Esophagus (tissue), 2 donors: ENCODE data around the gene TRPV6. TPM values are rescaled to one million over a fixed set of nuclear protein-coding genes. Genes with fewer than 3 reads are reported as not detected.
A peak's percentile ranks its signal among the peaks of the same experiment; 100 is the strongest.

ENCODE experiments used
- H3K27ac ChIP-seq, 2 donors: one replicate each; pipeline ENCODE4 v1.5.1; 2013; ENCODE audit warnings: low read depth in 2 of 2, mild to moderate bottlenecking in 2 of 2, inconsistent platforms in 1 of 2, low read length in 1 of 2, moderate library complexity in 1 of 2
- H3K27me3 ChIP-seq, 2 donors: one replicate each; pipeline ENCODE4 v1.6.1; 2013; ENCODE audit warnings: low read length in 2 of 2, control low read depth in 1 of 2, mild to moderate bottlenecking in 1 of 2; ENCODE audit not compliant: insufficient read depth in 2 of 2, control insufficient read depth in 1 of 2
- H3K36me3 ChIP-seq, 2 donors: one replicate each; pipeline ENCODE4 v1.6.1; 2013; ENCODE audit warnings: low read length in 1 of 2; ENCODE audit not compliant: control insufficient read depth in 2 of 2, insufficient read depth in 2 of 2
- H3K4me1 ChIP-seq, 2 donors: one replicate each; pipeline ENCODE4 v1.6.1; 2013; ENCODE audit warnings: low read length in 1 of 2; ENCODE audit not compliant: control insufficient read depth in 2 of 2, insufficient read depth in 2 of 2
- H3K4me3 ChIP-seq, 2 donors: one replicate each; pipeline ENCODE4 v1.5.1; 2013; ENCODE audit warnings: low read length in 2 of 2, mild to moderate bottlenecking in 2 of 2, low read depth in 1 of 2, moderate library complexity in 1 of 2
- H3K9me3 ChIP-seq, 2 donors: one replicate each; pipeline ENCODE4 v1.6.1; 2013; ENCODE audit warnings: mild to moderate bottlenecking in 2 of 2, low read depth in 1 of 2, low read length in 1 of 2, moderate library complexity in 1 of 2; ENCODE audit not compliant: control insufficient read depth in 2 of 2, insufficient read depth in 1 of 2
- WGBS, 2 donors: extraction: QIAGEN DNeasy Blood & Tissue Kit; methylation state at CpG; one replicate each; pipeline ENCODE4 v1.1.7; 2013; 5-methylcytosine and 5-hydroxymethylcytosine counted together
- polyA plus RNA-seq, 2 donors: library from polyadenylated mRNA; stranded (reverse); fragments of 200-250 nt; gene quantifications; one replicate each; pipeline ENCODE4 v1.2.3, GENCODE V29; 2013
- donor health status: healthy with polysubstance abuse.
- donor health status: Bipolar disorder and iron deficiency.

The TRPV6 gene
- polyA plus RNA-seq, 2 donors = 2.5 to 10.5 TPM

- no peak overlapping the region for H3K27ac ChIP-seq
- peaks cover 6 to 7% of the 10 kb centered on the region in 2 donors for H3K4me1 ChIP-seq
- no peaks in the 10 kb centered on the region for H3K36me3 ChIP-seq
- H3K27me3 ChIP-seq = no peaks in the 10 kb centered on the region
- no peak overlapping the region for H3K4me3 ChIP-seq
- 67 to 71% methylated on average over 5 of the region's 5 CpGs for WGBS, 2 donors
- H3K9me3 ChIP-seq = no peaks in the 10 kb centered on the region
Observed at GRCh38 chr7:142857625-142858024, 27.9 kb downstream of the TRPV6 start.

DNA sequence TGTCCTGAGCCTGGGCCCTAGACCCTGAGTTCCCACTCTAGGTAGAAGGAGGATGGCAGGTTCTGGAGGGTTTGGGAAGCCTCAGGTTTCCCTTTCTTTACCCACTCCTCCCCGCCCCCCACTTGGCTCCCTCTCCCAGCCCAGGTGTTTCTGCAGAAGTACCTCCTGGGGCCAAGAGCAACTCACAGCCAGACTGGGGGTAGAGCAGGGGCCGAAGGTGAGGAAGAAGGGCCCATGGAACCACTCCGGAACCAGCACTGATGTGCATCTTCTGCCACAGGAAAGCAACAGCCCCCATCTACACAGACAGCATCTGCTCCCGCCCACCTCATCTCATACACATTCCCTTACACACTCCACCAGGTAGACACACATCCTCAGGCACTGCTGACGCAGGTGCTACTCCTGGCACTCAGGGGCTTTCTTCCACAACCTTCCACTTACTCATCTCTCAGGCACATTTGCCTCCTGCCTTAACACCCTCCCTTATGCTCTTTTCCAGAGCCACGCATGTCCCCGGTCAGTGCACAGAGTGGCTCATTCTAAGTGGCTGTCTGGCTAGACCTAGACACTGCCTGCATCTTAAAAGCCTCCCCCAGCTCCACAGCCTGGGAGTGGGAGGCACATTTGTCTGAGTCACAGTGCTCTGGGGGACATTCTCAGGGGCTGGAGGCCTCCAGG is 28.8 kb downstream of the TRPV6 start:
- Histone ChIP-seq H3K9me3 (no peaks in the 10 kb centered on the region), H3K27ac (peak overlapping the region in 1 of 2 donors; percentile 43), H3K4me3 (no peak overlapping the region), H3K36me3 (no peaks in the 10 kb centered on the region), H3K27me3 (no peaks in the 10 kb centered on the region), H3K4me1 (peaks cover 6 to 7% of the 10 kb centered on the region in 2 donors)
- 47 to 51% methylated on average over 7 of the region's 7 CpGs for WGBS, 2 donors

DNA sequence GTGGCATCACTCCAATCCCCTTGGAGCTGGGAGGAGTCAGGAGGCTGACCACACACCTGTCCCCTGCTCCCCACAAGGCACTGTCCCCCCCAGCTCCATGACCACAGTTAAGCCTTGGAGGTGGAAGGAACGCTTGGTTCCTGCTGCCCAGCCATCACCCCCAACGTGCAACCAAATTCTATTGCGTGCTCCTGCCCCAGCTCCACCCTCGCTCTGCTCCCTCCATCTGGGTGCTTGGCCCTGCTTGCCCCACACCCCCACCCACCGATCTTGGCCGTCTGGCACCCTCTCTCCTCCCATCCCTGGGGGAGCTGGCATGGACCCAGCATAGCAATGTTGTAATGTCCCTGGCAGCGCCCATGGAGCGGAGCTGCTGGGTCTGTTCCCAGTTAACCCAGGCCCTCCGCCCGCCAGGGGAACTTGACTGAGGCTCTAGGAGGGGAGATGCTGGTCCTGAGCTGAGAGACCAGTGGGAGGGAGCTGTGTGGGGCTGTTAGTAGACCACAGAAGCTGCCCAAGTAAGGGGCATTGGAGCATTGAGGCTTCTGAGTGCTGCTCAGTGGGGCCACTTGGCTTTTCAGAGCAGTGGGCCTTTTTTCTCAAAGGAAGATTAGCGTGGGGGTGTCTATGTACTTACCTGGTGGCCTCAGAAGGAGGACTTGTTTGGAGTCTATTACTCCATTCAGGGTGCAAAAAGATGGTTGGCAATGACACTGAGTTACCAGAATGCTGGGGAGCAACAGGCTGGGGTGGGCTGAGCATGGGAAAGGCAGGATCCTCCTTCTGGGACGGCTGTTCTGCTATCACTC is 29.6 kb downstream of the TRPV6 start:
- H3K36me3 ChIP-seq = no peaks in the 10 kb centered on the region
- no peaks in the 10 kb centered on the region for H3K9me3 ChIP-seq
- peak overlapping the region; percentile 29 to 95 for H3K27ac ChIP-seq
- peaks cover 6 to 7% of the 10 kb centered on the region in 2 donors for H3K4me1 ChIP-seq
- H3K4me3 ChIP-seq = peak overlapping the region; percentile 58 to 76
- H3K27me3 ChIP-seq = no peaks in the 10 kb centered on the region
- 35 to 46% methylated on average over 12 of the region's 12 CpGs for WGBS, 2 donors

DNA sequence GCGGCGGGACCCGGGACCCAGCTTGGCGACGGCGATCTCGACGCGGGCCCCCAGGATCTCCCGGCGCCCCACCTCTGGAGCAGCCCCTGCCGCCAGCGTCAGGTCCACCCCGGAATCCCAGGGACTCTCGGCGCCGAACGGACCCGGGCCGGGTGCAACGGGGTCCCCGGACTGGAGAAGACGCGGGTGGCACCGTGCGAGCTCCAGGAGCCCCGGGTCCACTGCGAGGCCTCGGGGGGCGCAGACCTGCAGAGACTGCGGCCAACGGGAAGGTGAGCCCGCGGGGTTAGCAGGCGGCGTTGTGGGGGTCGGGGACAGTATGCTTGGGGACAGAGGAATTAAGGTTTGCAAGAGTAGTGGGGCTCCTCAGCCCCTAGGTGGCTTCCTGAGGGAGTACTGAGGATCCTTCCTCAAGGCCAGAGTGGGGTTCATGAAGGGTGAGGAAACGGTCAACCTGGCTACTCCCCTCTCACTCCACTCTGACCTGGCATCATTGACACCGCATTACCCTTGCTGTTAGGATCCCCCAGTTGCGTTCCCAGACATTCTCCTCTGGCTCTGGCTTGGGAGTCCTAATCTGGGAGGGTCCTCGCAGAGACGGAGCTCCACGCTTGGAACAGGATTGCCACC is 30.3 kb downstream of the TRPV6 start:
- Histone ChIP-seq H3K4me3 (peak overlapping the region; percentile 58 to 76), H3K9me3 (no peaks in the 10 kb centered on the region), H3K36me3 (no peaks in the 10 kb centered on the region), H3K4me1 (peaks cover 6 to 7% of the 10 kb centered on the region in 2 donors), H3K27me3 (no peaks in the 10 kb centered on the region), H3K27ac (peak overlapping the region; percentile 29 to 95)
- WGBS, 2 donors = 5% methylated on average over 34 to 43 of the region's 43 CpGs

DNA sequence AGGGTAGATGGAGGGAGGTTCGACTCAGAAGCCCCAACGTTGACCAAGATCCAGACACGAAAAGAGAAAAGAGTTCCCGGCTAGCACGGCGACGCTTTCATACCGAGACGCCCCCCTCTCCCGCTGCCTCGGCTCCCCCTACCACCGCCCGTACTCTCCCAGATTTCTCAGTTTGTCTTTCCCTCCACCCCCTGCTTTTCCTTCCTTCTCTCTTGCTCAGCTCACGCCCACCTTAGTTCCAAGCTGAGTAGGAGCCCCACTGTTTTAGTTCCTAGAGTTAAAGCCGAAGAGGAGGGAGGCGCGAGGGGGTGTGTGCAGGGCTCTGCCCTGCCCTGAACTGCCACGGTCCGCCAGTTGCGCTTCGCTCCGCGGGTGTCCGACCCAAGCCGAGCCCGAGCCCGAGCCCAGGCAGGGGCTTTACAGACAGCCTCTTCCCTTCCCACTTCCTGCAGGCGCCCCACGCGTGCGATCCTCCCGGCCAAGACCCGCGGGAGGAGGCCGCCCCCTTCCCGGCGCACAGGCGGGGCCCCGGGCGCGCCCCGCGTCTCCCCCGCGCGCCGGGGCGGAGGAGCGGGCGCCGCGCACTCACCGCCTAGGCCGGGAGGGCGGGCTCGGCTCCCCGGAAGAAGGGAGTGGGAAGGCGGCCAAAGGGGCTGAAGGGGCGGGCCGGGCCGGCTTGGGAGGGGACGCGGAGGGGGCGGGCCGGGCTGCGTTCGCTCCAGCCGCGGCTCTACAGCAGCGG is 31.0 kb downstream of the TRPV6 start, which contains the start of gene EPHB6:
Gene EPHB6, plus strand, starts transcription at position 705 of the 742 bp plus-strand sequence. CDS start 8,152 bp downstream, outside the sequence.
- Histone ChIP-seq H3K36me3 (no peaks in the 10 kb centered on the region), H3K4me1 (peaks cover 6 to 7% of the 10 kb centered on the region in 2 donors), H3K27ac (peak within 1 kb of the TSS; percentile 88 to 95), H3K9me3 (no peaks in the 10 kb centered on the region), H3K4me3 (peak within 1 kb of the TSS; percentile 58 to 76), H3K27me3 (no peaks in the 10 kb centered on the region)
- 0% methylated on average over 54 to 70 of the region's 70 CpGs for WGBS, 2 donors

DNA sequence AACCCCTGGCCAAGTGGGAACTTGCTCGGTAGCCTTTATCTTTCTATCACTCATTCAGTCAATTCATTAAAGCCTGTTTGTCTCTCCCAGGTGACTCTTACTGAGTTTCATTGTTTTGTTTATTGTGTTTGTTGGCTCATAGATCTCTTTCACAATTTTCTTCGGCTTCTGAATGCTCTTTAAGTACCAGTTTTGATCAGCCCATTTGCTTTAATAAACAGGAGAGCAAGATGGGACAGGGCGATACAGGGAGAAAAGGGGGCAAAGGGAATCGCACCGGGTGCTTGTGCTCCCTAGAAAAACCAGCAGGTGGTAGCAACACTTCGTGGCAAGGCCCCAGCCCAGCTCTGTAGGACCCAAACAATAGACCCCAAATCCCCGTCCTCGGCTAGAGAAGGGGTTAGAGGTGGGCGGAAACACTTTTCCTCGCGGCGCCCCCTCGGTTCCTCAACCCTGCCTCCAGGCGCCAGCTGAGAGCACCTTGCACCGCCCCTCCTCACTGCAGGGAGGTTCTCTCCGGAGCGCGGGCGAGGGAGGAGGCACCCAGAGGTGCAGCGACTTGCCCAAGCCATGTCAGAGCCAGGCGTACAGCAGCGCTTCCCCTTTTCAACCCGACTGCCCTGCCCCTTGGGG is 31.7 kb downstream of the TRPV6 start:
- peak overlapping the region; percentile 88 to 95 for H3K27ac ChIP-seq
- H3K27me3 ChIP-seq = no peaks in the 10 kb centered on the region
- peak overlapping the region; percentile 58 to 76 for H3K4me3 ChIP-seq
- H3K36me3 ChIP-seq = no peaks in the 10 kb centered on the region
- H3K4me1 ChIP-seq = peaks cover 6 to 7% of the 10 kb centered on the region in 2 donors
- 0% methylated on average over 23 of the region's 23 CpGs for WGBS, 2 donors
- no peaks in the 10 kb centered on the region for H3K9me3 ChIP-seq

GRCh38 chr7:142851919-142852318 is 33.6 kb downstream of the TRPV6 start:
- Histone ChIP-seq H3K4me3 (no peak overlapping the region), H3K9me3 (no peaks in the 10 kb centered on the region), H3K4me1 (peaks cover 6 to 7% of the 10 kb centered on the region in 2 donors), H3K36me3 (no peaks in the 10 kb centered on the region), H3K27me3 (no peaks in the 10 kb centered on the region), H3K27ac (no peak overlapping the region)

GRCh38 chr7:142851269-142851668 is 34.3 kb downstream of the TRPV6 start:
- no peak overlapping the region for H3K4me3 ChIP-seq
- no peak overlapping the region for H3K27ac ChIP-seq
- H3K27me3 ChIP-seq = no peaks in the 10 kb centered on the region
- no peaks in the 10 kb centered on the region for H3K36me3 ChIP-seq
- H3K4me1 ChIP-seq = peaks cover 4 to 6% of the 10 kb centered on the region in 2 donors
- 84 to 85% methylated on average over 4 of the region's 4 CpGs for WGBS, 2 donors
- no peaks in the 10 kb centered on the region for H3K9me3 ChIP-seq

GRCh38 chr7:142847353-142847752 is 38.2 kb downstream of the TRPV6 start:
- no peaks in the 10 kb centered on the region for H3K27me3 ChIP-seq
- no peaks in the 10 kb centered on the region for H3K9me3 ChIP-seq
- H3K4me1 ChIP-seq = no peaks in the 10 kb centered on the region
- 89 to 92% methylated on average over 2 of the region's 2 CpGs for WGBS, 2 donors
- H3K36me3 ChIP-seq = no peaks in the 10 kb centered on the region
- H3K4me3 ChIP-seq = no peak overlapping the region
- no peak overlapping the region for H3K27ac ChIP-seq
